GM19372 (cell line): ENCODE measurements around the gene USP47.

ENCODE experiments used
- ATAC-seq: cut with Tn5 transposase; IDR thresholded peaks from one replicate; pipeline ENCODE4 v1.9.1; 2021; ENCODE audit warnings: mild to moderate bottlenecking, low read depth, moderate library complexity; ENCODE audit not compliant: unreplicated experiment

USP47 gene

DNA sequence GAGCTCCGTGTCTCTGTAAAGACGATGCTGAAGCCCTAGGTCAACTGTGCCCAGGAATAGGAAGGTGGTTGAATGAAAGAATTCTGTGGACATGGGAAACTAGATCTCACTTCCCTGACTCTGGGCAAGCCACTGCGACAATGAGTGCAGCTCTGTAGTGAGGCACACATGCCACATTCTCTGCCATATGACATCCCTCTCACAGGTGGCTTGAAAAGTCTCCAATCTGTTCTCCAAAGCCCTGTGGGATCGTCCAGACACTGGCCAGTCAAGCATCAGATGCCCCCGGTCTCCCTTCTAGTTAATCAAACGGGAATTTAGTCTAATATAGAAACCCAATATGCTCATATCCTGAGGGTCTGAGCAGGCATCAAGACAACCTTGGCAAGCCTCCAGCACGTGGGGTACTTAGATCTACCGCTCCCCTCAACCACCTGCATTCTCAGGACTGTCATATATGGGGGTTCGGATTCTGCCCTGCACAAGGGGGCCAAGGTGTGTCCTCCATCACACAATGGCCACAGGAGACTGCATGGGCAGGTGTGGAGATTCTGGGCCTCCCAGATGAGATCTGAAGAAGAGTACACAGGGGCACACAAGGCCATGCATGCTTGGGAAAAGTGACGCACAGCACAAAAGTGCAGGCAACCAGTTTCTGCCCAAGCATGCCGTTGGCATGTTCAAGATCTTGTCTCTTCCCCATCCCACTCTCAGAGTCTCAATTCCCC, 154.7 kb downstream of the USP47 start:
- ATAC-seq, result no peak

DNA sequence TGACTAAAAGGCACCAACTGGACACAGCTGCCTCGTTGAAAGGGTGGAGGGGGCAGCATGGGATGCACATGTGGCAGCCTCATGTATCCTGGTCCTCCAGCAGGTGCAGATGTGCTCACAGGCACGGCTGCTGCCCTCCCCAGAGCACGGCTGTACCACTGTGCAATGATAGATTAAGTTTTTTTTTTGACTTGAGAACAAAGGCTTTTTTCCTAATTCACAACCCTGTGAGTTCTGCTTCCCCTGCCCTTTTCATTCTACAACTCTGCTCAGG, 155.2 kb downstream of the USP47 start:
- ATAC-seq, result no peak

DNA sequence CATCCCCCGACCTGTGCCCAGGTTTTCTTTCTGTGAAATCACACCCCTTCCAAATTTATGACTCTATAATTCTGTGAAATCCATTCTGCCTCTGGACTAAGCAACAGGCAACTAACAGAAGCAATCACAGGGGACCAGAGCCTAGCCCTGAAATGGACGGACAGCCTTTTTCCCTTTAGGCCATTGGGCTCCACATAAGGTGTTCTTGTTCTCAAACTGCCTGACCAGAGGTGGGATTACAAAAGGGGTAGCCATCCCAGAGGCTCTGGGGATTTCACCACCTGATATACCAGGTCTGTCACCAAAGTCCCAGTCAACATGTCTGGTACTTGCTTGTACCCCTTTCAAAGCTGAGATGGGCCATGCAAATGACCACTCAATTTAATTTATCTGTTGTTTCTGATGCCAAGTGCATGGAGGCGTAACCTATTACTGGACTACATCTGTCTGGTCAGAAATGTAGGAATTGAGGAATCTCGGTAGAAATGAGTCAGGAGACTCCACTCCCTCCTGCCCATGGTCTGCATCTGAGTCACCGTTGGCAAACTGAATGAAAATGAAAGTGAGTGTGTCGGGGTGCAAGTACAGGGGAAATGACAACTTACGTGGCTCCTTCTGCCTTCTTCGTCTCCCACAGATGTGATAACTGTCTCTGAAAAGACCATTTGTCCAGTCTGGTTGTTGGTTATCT, 156.5 kb downstream of the USP47 start:
- no peak for ATAC-seq

DNA sequence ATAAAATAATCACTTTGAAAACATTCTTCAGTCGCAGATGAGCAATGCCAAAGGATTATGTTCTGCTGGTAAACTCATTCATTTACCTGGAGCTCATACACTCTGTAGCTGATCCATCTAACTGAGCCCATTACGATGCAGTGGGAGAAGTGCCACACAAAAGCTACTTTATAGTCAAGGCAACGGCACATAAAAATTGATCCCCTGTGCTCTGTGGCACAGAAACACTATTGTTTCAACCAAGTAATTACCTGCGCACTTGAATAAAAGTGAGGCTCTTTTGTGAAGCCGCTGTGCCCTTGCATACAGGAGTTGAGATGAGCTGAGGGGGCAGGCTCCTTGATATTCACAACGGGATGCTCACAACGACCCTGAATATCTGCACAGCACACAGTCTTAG, 159.4 kb downstream of the USP47 start:
- no peak for ATAC-seq

- no peak for ATAC-seq
These were observed 161.6 kb downstream of the USP47 start for GRCh38 chr11:12003336-12003735.

DNA sequence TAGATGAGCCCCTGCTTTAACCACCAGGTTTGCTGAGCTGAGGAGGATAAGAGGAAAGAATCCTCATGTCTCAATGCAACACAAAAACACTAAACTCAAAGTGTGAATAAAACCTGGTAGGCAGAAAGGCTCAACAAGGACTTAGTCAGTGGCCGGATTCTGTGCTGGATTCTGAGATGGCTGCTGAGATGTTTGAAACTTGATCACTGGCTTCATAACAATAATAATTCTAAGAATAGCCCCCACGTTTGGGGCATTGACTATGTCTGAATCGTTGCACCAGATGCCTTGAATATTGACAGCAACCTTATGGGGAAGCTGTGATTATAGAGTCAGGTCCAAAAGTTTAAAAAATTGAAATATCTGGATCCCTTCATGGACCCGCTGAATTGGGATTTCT, 162.0 kb downstream of the USP47 start:
- ATAC-seq, result no peak

GRCh38 chr11:12005061-12005460, 163.3 kb downstream of the USP47 start:
- ATAC-seq, result no peak

- ATAC-seq, result no peak
These were observed 163.7 kb downstream of the USP47 start for GRCh38 chr11:12005476-12005875.

- ATAC-seq, result no peak
These were observed 164.9 kb downstream of the USP47 start for GRCh38 chr11:12006552-12007229.

GRCh38 chr11:12007230-12007593, 165.4 kb downstream of the USP47 start:
- no peak for ATAC-seq

DNA sequence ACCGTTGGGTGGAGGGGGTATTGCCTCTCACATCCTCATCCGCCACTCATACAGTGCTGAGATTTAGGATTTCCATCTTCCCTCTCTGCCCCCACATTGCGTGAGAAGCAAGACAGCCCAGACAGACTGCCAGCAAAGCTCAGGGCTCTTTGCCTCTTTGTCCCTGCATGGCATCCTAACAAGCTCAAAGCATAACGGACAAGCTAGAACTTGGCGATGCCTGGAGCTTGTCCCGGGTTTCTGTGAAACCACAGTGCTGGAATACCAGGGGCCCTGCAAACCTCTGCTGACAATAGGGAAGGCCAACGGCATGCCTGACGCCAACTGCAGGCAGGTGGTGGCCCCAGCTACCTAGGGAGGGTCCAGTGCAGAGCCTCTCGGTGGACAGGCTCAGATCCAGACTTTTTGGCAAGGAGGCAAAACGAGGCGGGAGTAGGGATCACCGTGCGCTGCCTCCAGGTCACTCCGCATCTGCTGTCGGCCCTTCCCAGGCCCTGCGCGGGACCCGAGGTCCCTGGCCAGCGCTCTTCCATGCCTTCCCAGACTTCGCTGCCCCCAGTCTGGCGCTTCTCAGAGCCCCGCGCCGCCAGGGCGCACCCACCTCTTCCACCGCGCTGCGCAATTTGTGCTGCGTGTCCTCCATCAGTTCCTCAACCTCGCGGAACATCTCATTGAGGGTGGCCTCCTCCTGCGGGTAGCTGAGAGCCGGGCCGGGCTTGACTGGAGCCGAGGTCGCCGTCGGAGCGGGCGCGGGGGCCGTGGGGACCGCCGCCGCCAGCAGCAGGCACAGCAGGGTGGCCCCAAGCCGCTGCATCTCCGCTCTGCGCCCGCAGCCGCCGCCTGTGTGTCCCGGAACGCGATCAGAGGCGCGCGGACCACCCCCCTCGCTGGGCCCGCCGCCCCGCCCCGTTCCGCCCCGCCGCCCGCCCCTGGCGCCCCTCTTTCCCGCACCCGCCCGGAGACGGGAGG, 166.3 kb downstream of the USP47 start, which contains the start of gene DKK3:
Gene DKK3, minus strand, starts transcription at position 858 of the 969 bp plus-strand sequence. Its CDS starts 44 bp downstream, at position 814.
- no peak for ATAC-seq
